Endodermal cell (in vitro differentiated cells): ENCODE data around the gene EZH2. TPM values are rescaled to one million over a fixed set of nuclear protein-coding genes. Genes with fewer than 3 reads are reported as not detected.

Experiments
- DNase-seq: peaks from one replicate; pipeline ENCODE4 v3.0.0-alpha.2; 2017
- H3K27ac ChIP-seq: 2 replicates; pipeline ENCODE4 v1.5.1; 2013; ENCODE audit warnings: mild to moderate bottlenecking, low read depth, low read length, moderate library complexity
- H3K27me3 ChIP-seq: 2 replicates; pipeline ENCODE4 v1.6.1; 2013; ENCODE audit warnings: mild to moderate bottlenecking, low read length, moderate library complexity; ENCODE audit not compliant: insufficient read depth, control insufficient read depth, poor library complexity, severe bottlenecking
- H3K36me3 ChIP-seq: 2 replicates; pipeline ENCODE4 v1.7.0; 2013; ENCODE audit warnings: mild to moderate bottlenecking, low read length, moderate library complexity; ENCODE audit not compliant: control insufficient read depth, insufficient read depth
- H3K4me1 ChIP-seq: one replicate; pipeline ENCODE4 v1.7.0; 2013; ENCODE audit warnings: low read length; ENCODE audit not compliant: control insufficient read depth, insufficient read depth
- H3K4me3 ChIP-seq: 2 replicates; pipeline ENCODE4 v1.5.1; 2013; ENCODE audit warnings: mild to moderate bottlenecking, low read length, moderate library complexity
- H3K9ac ChIP-seq: 2 replicates; pipeline ENCODE4 v1.6.1; 2013; ENCODE audit warnings: mild to moderate bottlenecking, low read length, moderate library complexity; ENCODE audit not compliant: poor library complexity, severe bottlenecking; ENCODE audit errors: extremely low read depth
- H3K9me3 ChIP-seq: 2 replicates; pipeline ENCODE4 v1.6.1; 2013; ENCODE audit warnings: mild to moderate bottlenecking, low read length, moderate library complexity; ENCODE audit not compliant: control insufficient read depth
- H3K27ac Mint-ChIP-seq: 2 replicates; pipeline ENCODE4 v1.8.0; 2020; ENCODE audit warnings: mixed read lengths
- H3K27me3 Mint-ChIP-seq: 2 replicates; pipeline ENCODE4 v1.8.0; 2021; ENCODE audit warnings: mild to moderate bottlenecking, mixed read lengths; ENCODE audit not compliant: insufficient read depth
- H3K36me3 Mint-ChIP-seq: 2 replicates; pipeline ENCODE4 v1.8.0; 2020; ENCODE audit warnings: low read depth, mixed read lengths
- H3K4me1 Mint-ChIP-seq: 2 replicates; pipeline ENCODE4 v1.8.0; 2020; ENCODE audit warnings: mixed read lengths
- H3K4me3 Mint-ChIP-seq: 2 replicates; pipeline ENCODE4 v1.8.0; 2020; ENCODE audit warnings: mild to moderate bottlenecking, moderate library complexity, mixed read lengths
- H3K9me3 Mint-ChIP-seq: 2 replicates; pipeline ENCODE4 v1.8.0; 2020; ENCODE audit warnings: mild to moderate bottlenecking, mixed read lengths
- CTCF ChIP-seq: fragments of 200-600 bp; sonication (generic); conservative IDR thresholded peaks from 2 replicates; pipeline ENCODE4 v1.5.0; 2021; ENCODE audit warnings: antibody characterized with exemption, mild to moderate bottlenecking
- WGBS, 2 experiments: methylation state at CpG; one replicate each; pipeline versions ENCODE4 v1.1.5 to v1.1.7; 2013; ENCODE audit warnings: missing lambda C conversion rate in 2 of 2, mixed read lengths in 1 of 2; ENCODE audit not compliant: insufficient coverage in 1 of 2, insufficient read length in 1 of 2; 5-methylcytosine and 5-hydroxymethylcytosine counted together
- total RNA-seq, 2 donors: library from RNA; stranded (reverse); fragmentation: NEBNext Ultra II Directional in 1 of 2; extraction: Animal tissue kit (Norgen Biotek cat#: 25700) in 1 of 2; gene quantifications; 2 replicates in 1 of 2; 3 replicates in 1 of 2; pipeline ENCODE4 v1.2.1, GENCODE V29; 2021

EZH2 gene
- total RNA-seq, 2 donors from 2014 or later, result 40.2 to 46.0 TPM

- Mint-ChIP-seq H3K27ac (no peak overlapping the region), H3K36me3 (peaks cover 48% of the 10 kb centered on the region)
- 94 to 97% methylated on average over 9 to 12 of the region's 12 CpGs for WGBS, 2 experiments
Observed at GRCh38 chr7:148761499-148762278, 122.4 kb downstream of the EZH2 start.

More at GRCh38 chr7:148761499-148762278, 122.4 kb downstream of the EZH2 start:
- H3K9me3 ChIP-seq, result no peaks in the 10 kb centered on the region
- TF ChIP-seq CTCF, result no peak
- no peaks in the 10 kb centered on the region for H3K9me3 Mint-ChIP-seq
- H3K27me3 Mint-ChIP-seq, result no peaks in the 10 kb centered on the region
- DNase-seq, result no peak
- H3K27me3 ChIP-seq, result no peaks in the 10 kb centered on the region
- no peak overlapping the region for H3K27ac ChIP-seq
- H3K36me3 ChIP-seq, result peaks cover 43% of the 10 kb centered on the region
- no peak overlapping the region for H3K9ac ChIP-seq
- no peak overlapping the region for H3K4me3 Mint-ChIP-seq
- no peak overlapping the region for H3K4me3 ChIP-seq
- H3K4me1 Mint-ChIP-seq, result peaks cover 6% of the 10 kb centered on the region
- no peaks in the 10 kb centered on the region for H3K4me1 ChIP-seq

Other genes starting within 250 kb of the EZH2 start
- 10 to 100 TPM; 35.0 to 42.1 TPM for gene CUL1, start 185.4 kb downstream of the EZH2 start, total RNA-seq
- 100 to 1,000 TPM; 369 to 402 TPM for gene PDIA4, start 144.2 kb upstream of the EZH2 start, total RNA-seq
- 10 to 100 TPM; 12.0 to 13.3 TPM for gene ZNF786, start 206.4 kb upstream of the EZH2 start, total RNA-seq
- 1 to 10 TPM; 2.1 to 2.7 TPM for gene ZNF425, start 242.0 kb upstream of the EZH2 start, total RNA-seq